Large intestine (tissue), 3 donors: ENCODE measurements around the gene TMUB1. TPM values are rescaled to one million over a fixed set of nuclear protein-coding genes. Genes with fewer than 3 reads are reported as not detected.

Experiments
- DNase-seq, 2 donors: peaks; one replicate each; pipeline versions ENCODE4 v3.0.0 to v3.0.0-alpha.2; 2013
- H3K27ac ChIP-seq: one replicate; pipeline ENCODE4 v1.5.1; 2013; ENCODE audit warnings: low read length
- H3K27me3 ChIP-seq: 2 replicates; pipeline ENCODE4 v1.6.1; 2013; ENCODE audit warnings: low read length; ENCODE audit not compliant: control insufficient read depth, insufficient read depth
- H3K36me3 ChIP-seq: 2 replicates; pipeline ENCODE4 v1.6.1; 2013; ENCODE audit warnings: low read length; ENCODE audit not compliant: control insufficient read depth, insufficient read depth
- H3K4me1 ChIP-seq: one replicate; pipeline ENCODE4 v1.6.1; 2013; ENCODE audit warnings: low read length; ENCODE audit not compliant: control insufficient read depth, insufficient read depth
- H3K4me3 ChIP-seq: one replicate; pipeline ENCODE4 v1.5.1; 2013; ENCODE audit warnings: low read length
- H3K9me3 ChIP-seq: one replicate; pipeline ENCODE4 v1.6.1; 2013; ENCODE audit warnings: mild to moderate bottlenecking, low read depth, low read length, moderate library complexity; ENCODE audit not compliant: control insufficient read depth
- WGBS: methylation state at CpG from one replicate; pipeline ENCODE4 v1.1.5; 2013; ENCODE audit warnings: low lambda C conversion rate; ENCODE audit not compliant: insufficient coverage; 5-methylcytosine and 5-hydroxymethylcytosine counted together
- polyA plus RNA-seq: library from polyadenylated mRNA; unstranded; fragments of 120-200 nt; gene quantifications from one replicate; pipeline ENCODE4 v1.2.1, GENCODE V29; 2013

The TMUB1 gene
- polyA plus RNA-seq, 1 donor = 61.8 TPM

DNA sequence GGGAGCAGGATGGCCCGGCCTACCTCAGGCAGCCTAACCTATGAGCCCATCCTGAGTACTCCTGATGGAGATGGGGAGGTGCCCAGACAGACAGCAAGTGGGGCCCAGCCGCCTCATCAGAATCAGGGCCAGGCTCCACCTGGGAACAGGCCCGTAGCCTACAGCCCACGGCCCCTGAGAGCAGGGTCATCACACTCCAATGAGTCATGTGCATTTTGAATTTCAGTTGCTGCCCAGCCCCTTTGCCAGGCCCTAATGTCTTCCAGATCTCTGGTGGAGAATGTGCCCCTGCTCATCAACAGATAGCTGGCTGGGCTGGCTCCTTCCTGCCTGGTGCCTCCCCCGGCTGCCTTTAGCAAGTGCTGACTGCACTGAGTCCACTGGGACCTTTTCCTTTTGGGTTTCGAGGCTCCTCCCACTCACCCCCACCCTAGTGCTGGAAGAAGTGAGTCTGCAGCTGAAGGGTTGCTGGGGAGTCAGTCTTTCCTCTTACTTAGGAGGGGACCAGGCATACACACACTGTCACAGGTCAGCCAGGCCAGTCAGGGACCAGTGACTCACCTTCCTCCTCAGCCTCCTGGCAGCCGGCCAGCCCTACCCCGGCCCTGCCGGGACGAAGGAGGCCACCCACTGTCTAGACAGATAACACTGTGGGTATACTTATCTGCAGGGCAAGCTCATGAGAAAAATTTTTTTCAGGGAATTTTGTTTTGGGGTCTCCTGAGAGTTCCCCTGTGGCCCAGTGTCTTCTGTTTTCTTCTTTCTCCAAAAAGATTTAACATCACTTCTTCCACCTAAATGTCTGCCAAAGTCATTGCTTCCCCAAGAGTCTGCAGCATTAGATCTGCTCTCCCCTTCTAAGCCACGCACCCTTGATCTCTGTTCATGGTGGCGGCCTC is 44.1 kb downstream of the TMUB1 start:
- H3K27me3 ChIP-seq = no peaks in the 10 kb centered on the region
- no CpG with 5 or more reads among the region's 12 CpGs for WGBS
- H3K4me3 ChIP-seq = no peak overlapping the region
- peak; percentile 88 to 93 for DNase-seq
- peaks cover 46% of the 10 kb centered on the region for H3K36me3 ChIP-seq
- no peaks in the 10 kb centered on the region for H3K9me3 ChIP-seq
- H3K4me1 ChIP-seq = peaks cover 20% of the 10 kb centered on the region
- H3K27ac ChIP-seq = peak overlapping the region; percentile 67

DNA sequence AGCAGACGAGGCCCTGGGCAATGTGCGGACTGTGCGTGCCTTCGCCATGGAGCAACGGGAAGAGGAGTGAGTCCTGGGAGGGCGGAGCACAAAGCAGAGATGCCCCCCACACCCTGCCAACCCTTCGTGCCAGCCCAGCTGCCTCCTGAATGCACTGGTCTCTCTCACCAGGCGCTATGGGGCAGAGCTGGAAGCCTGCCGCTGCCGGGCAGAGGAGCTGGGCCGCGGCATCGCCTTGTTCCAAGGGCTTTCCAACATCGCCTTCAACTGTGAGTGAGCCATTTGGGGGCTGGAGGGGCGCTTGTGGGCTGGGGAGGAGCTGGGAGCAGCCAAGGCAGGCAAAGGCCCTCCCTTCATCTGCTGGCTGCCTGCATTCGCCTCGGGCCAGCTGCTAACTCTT is 47.4 kb downstream of the TMUB1 start:
- WGBS = no CpG with 5 or more reads among the region's 17 CpGs
- Histone ChIP-seq H3K27ac (no peak overlapping the region), H3K36me3 (peaks cover 48% of the 10 kb centered on the region), H3K4me1 (peaks cover 20% of the 10 kb centered on the region), H3K9me3 (no peaks in the 10 kb centered on the region), H3K4me3 (no peak overlapping the region), H3K27me3 (no peaks in the 10 kb centered on the region)
- no peak for DNase-seq

DNA sequence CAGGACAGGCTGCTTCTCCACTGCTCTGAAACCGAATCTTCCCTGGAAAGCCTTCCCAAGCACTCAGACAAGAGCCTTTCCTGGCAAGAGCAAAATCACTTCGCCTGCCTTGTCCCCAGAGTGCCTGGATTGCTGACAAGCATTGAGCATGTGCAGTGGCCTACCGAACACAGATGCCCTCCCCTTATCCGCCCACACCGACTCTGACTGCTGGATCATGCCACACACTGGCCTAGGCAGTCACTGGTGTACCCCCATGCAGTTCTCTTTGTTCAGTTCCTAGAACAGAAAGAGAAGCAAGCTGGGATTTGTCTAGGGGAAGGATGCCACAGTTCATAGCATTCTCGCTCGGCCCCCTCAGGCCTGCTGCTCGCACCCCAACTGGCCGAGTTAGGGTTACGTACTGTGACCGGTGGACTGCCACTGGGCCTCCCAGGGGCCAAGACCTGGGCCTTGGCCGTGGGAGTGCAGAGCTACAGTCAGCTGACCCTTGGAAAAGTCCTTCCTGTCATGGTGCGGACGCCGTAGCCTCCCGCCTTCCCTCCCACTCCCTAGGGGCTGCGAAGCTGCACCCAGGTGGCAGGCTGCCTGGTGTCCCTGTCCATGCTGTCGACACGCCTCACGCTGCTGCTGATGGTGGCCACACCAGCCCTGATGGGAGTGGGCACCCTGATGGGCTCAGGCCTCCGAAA is 48.1 kb downstream of the TMUB1 start:
- H3K4me1 ChIP-seq = peaks cover 17% of the 10 kb centered on the region
- no peak overlapping the region for H3K4me3 ChIP-seq
- H3K27me3 ChIP-seq = no peaks in the 10 kb centered on the region
- H3K27ac ChIP-seq = no peak overlapping the region
- WGBS = no CpG with 5 or more reads among the region's 21 CpGs
- DNase-seq = no peak
- H3K9me3 ChIP-seq = no peaks in the 10 kb centered on the region
- peaks cover 48% of the 10 kb centered on the region for H3K36me3 ChIP-seq

- Histone ChIP-seq H3K27me3 (no peaks in the 10 kb centered on the region), H3K4me3 (no peak overlapping the region), H3K36me3 (peaks cover 48% of the 10 kb centered on the region), H3K9me3 (no peaks in the 10 kb centered on the region), H3K4me1 (peaks cover 10% of the 10 kb centered on the region), H3K27ac (no peak overlapping the region)
- no peak for DNase-seq
- no CpG with 5 or more reads among the region's 21 CpGs for WGBS
Measured at GRCh38 chr7:151034312-151035025, 48.8 kb downstream of the TMUB1 start.

DNA sequence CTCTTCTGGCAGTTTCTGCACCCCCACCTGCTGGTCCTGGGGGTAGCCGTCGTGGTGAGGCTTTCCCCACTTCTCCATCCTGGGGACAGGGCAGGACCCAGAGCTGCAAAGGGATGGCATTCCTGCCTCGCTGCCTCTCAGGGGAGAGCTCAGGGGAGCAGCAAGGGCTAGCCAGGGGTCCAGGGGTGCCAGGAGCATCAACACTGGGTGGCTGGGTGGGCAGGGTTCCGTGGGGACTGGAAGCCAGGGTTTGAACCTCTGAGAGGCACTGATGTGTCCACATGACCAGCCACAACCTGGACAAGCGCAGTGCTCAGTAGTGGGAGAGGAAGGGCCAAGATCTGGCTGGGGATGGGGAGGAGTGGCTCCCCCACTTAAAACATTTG is 49.4 kb downstream of the TMUB1 start:
- DNase-seq = no peak
- peaks cover 7% of the 10 kb centered on the region for H3K4me1 ChIP-seq
- H3K27ac ChIP-seq = no peak overlapping the region
- H3K27me3 ChIP-seq = no peaks in the 10 kb centered on the region
- no peaks in the 10 kb centered on the region for H3K9me3 ChIP-seq
- peaks cover 48% of the 10 kb centered on the region for H3K36me3 ChIP-seq
- WGBS = no CpG with 5 or more reads among the region's 5 CpGs
- no peak overlapping the region for H3K4me3 ChIP-seq

- DNase-seq = no peak
- Histone ChIP-seq H3K27me3 (no peaks in the 10 kb centered on the region), H3K36me3 (peaks cover 48% of the 10 kb centered on the region), H3K9me3 (no peaks in the 10 kb centered on the region), H3K27ac (no peak overlapping the region), H3K4me1 (peaks cover 4% of the 10 kb centered on the region), H3K4me3 (no peak overlapping the region)
- no CpG with 5 or more reads among the region's 17 CpGs for WGBS
Measured at GRCh38 chr7:151032936-151033863, 50.1 kb downstream of the TMUB1 start.

Other genes with a start within 250 kb of the TMUB1 start
- gene AOC1, start 231.0 kb downstream of the TMUB1 start, polyA plus RNA-seq = 206 TPM
- 8.1 TPM for gene KCNH2, start 105.2 kb downstream of the TMUB1 start, polyA plus RNA-seq
- gene NOS3, start 92.5 kb downstream of the TMUB1 start, polyA plus RNA-seq = 10.3 TPM
- 1.8 TPM for gene ATG9B, start 59.0 kb downstream of the TMUB1 start, polyA plus RNA-seq
- gene ABCB8, start 55.0 kb downstream of the TMUB1 start, polyA plus RNA-seq = 24.2 TPM
- 6.9 TPM for gene ASIC3, start 35.0 kb downstream of the TMUB1 start, polyA plus RNA-seq
- 12.8 TPM for gene CDK5, start 25.6 kb downstream of the TMUB1 start, polyA plus RNA-seq
- 107 TPM for gene SLC4A2, start 23.9 kb downstream of the TMUB1 start, polyA plus RNA-seq
- gene FASTK, start 2.7 kb downstream of the TMUB1 start, polyA plus RNA-seq = 90.4 TPM
- gene AGAP3, start 3.0 kb upstream of the TMUB1 start, polyA plus RNA-seq = 58.0 TPM
- gene GBX1, start 84.2 kb upstream of the TMUB1 start, polyA plus RNA-seq = 0.07 TPM
- not detected for gene ASB10, start 103.8 kb upstream of the TMUB1 start, polyA plus RNA-seq
- not detected for gene H2BK1, start 127.0 kb upstream of the TMUB1 start, polyA plus RNA-seq
- 19.1 TPM for gene ABCF2, start 143.7 kb upstream of the TMUB1 start, polyA plus RNA-seq
- gene CHPF2, start 149.0 kb upstream of the TMUB1 start, polyA plus RNA-seq = 25.1 TPM
- gene SMARCD3, start 165.2 kb upstream of the TMUB1 start, polyA plus RNA-seq = 29.1 TPM